ENCODE results near the gene MGMT. TPM values are rescaled to one million over a fixed set of nuclear protein-coding genes. Genes with fewer than 3 reads are reported as not detected.
A peak's percentile ranks its signal among the peaks of the same experiment; 100 is the strongest.

The MGMT gene
- total and polyA plus RNA-seq, 2 donors from 2014 or later = 25.9 to 70.0 TPM

GRCh38 chr10:129683519-129683918, 216.5 kb downstream of the MGMT start:
- Histone ChIP-seq H3K27ac (ENCODE audit: low read depth in 2 of 2, low read length in 2 of 2) (no peak overlapping the region), H3K9ac (ENCODE audit: low read length in 3 of 3) (no peak overlapping the region), H3K4me1 (ENCODE audit: control insufficient read depth in 2 of 3, insufficient read depth in 2 of 3, low read depth in 1 of 3, low read length in 3 of 3) (no peaks in the 10 kb centered on the region), H3K4me3 (ENCODE audit: low read length in 3 of 3) (no peak overlapping the region), H3K9me3 (ENCODE audit: control insufficient read depth in 2 of 3, insufficient read depth in 1 of 3, low read length in 3 of 3) (no peaks in the 10 kb centered on the region), H3K27me3 (ENCODE audit: control insufficient read depth, insufficient read depth, low read length) (no peaks in the 10 kb centered on the region), H3K36me3 (ENCODE audit: control insufficient read depth in 2 of 3, insufficient read depth in 3 of 3, low read length in 3 of 3) (no peaks in the 10 kb centered on the region)
- DNase-seq (no peak), FAIRE-seq (no peak)
- no peak for TF ChIP-seq CTCF (IDR thresholded peaks at IDR 0.05; ENCODE audit: borderline replicate concordance, extremely low read depth, insufficient read depth)
- intact Hi-C loops (cut with DNase I) = no loop called here

GRCh38 chr10:129683920-129684319, 216.9 kb downstream of the MGMT start:
- H3K27me3 ChIP-seq (ENCODE audit: control insufficient read depth, insufficient read depth, low read length) = no peaks in the 10 kb centered on the region
- intact Hi-C loops (cut with DNase I) = no loop called here
- no peak overlapping the region for H3K27ac ChIP-seq (ENCODE audit: low read depth in 2 of 2, low read length in 2 of 2)
- H3K4me1 ChIP-seq (ENCODE audit: control insufficient read depth in 2 of 3, insufficient read depth in 2 of 3, low read depth in 1 of 3, low read length in 3 of 3) = no peaks in the 10 kb centered on the region
- no peak for FAIRE-seq
- no peaks in the 10 kb centered on the region for H3K9me3 ChIP-seq (ENCODE audit: control insufficient read depth in 2 of 3, insufficient read depth in 1 of 3, low read length in 3 of 3)
- no peaks in the 10 kb centered on the region for H3K36me3 ChIP-seq (ENCODE audit: control insufficient read depth in 2 of 3, insufficient read depth in 3 of 3, low read length in 3 of 3)
- no peak overlapping the region for H3K9ac ChIP-seq (ENCODE audit: low read length in 3 of 3)
- TF ChIP-seq CTCF (IDR thresholded peaks at IDR 0.05; ENCODE audit: borderline replicate concordance, extremely low read depth, insufficient read depth) = no peak
- H3K4me3 ChIP-seq (ENCODE audit: low read length in 3 of 3) = no peak overlapping the region
- peak in 1 of 5 donors; percentile 28 for DNase-seq

GRCh38 chr10:129685271-129685670, 218.2 kb downstream of the MGMT start:
- FAIRE-seq = no peak
- Histone ChIP-seq H3K9me3 (ENCODE audit: control insufficient read depth in 2 of 3, insufficient read depth in 1 of 3, low read length in 3 of 3) (no peaks in the 10 kb centered on the region), H3K4me1 (ENCODE audit: control insufficient read depth in 2 of 3, insufficient read depth in 2 of 3, low read depth in 1 of 3, low read length in 3 of 3) (no peaks in the 10 kb centered on the region), H3K9ac (ENCODE audit: low read length in 3 of 3) (no peak overlapping the region), H3K4me3 (ENCODE audit: low read length in 3 of 3) (no peak overlapping the region), H3K27ac (ENCODE audit: low read depth in 2 of 2, low read length in 2 of 2) (no peak overlapping the region), H3K27me3 (ENCODE audit: control insufficient read depth, insufficient read depth, low read length) (no peaks in the 10 kb centered on the region), H3K36me3 (ENCODE audit: control insufficient read depth in 2 of 3, insufficient read depth in 3 of 3, low read length in 3 of 3) (no peaks in the 10 kb centered on the region)
- intact Hi-C loops (cut with DNase I) = no loop called here
- no peak for DNase-seq
- TF ChIP-seq CTCF (IDR thresholded peaks at IDR 0.05; ENCODE audit: borderline replicate concordance, extremely low read depth, insufficient read depth) = no peak

- FAIRE-seq = no peak
- no peak overlapping the region for H3K27ac ChIP-seq (ENCODE audit: low read depth in 2 of 2, low read length in 2 of 2)
- H3K9ac ChIP-seq (ENCODE audit: low read length in 3 of 3) = no peak overlapping the region
- H3K27me3 ChIP-seq (ENCODE audit: control insufficient read depth, insufficient read depth, low read length) = no peaks in the 10 kb centered on the region
- H3K36me3 ChIP-seq (ENCODE audit: control insufficient read depth in 2 of 3, insufficient read depth in 3 of 3, low read length in 3 of 3) = no peaks in the 10 kb centered on the region
- TF ChIP-seq CTCF (IDR thresholded peaks at IDR 0.05; ENCODE audit: borderline replicate concordance, extremely low read depth, insufficient read depth) = no peak
- no peaks in the 10 kb centered on the region for H3K9me3 ChIP-seq (ENCODE audit: control insufficient read depth in 2 of 3, insufficient read depth in 1 of 3, low read length in 3 of 3)
- intact Hi-C loops (cut with DNase I) = no loop called here
- H3K4me1 ChIP-seq (ENCODE audit: control insufficient read depth in 2 of 3, insufficient read depth in 2 of 3, low read depth in 1 of 3, low read length in 3 of 3) = peaks cover 0 to 7% (median 3%) of the 10 kb centered on the region in 3 donors
- DNase-seq = no peak
- H3K4me3 ChIP-seq (ENCODE audit: low read length in 3 of 3) = no peak overlapping the region
Observed at GRCh38 chr10:129689671-129690071, 222.6 kb downstream of the MGMT start.
